Measurements from ENCODE around the gene SLC25A33. TPM values are rescaled to one million over a fixed set of nuclear protein-coding genes. Genes with fewer than 3 reads are reported as not detected.

The SLC25A33 gene
- total and polyA plus RNA-seq, 3 experiments from 2014 or later = 6.5 to 12.9 (median 12.8) TPM

GRCh38 chr1:9629445-9630201 is 90.4 kb downstream of the SLC25A33 start:
- POLR2A ChIA-PET = interaction anchor here (0.5 to 6.0 kb wide), 13 partner anchors 8 to 131 kb away, joined by 3 to 161 read pairs (median 6); partner anchors contain the start of gene PIK3CD
- peaks cover 3% of the 10 kb centered on the region for H3K36me3 ChIP-seq (ENCODE audit: insufficient read depth, low read length)
- Mint-ChIP-seq H3K4me1 (peaks cover 46 to 81% (median 71%) of the 10 kb centered on the region in 3 donors), H3K4me3 (peak overlapping the region; percentile 89 to 98 (median 97)), H3K27ac (peak overlapping the region; percentile 87 to 98 (median 93)), H3K27me3 (no peaks in the 10 kb centered on the region), H3K36me3 (peaks cover 0 to 34% (median 2%) of the 10 kb centered on the region in 3 donors), H3K9me3 (peaks cover 0 to 1% (median 0%) of the 10 kb centered on the region in 5 donors)
- H3K4me1 ChIP-seq (ENCODE audit: insufficient read depth, low read length) = peaks cover 59% of the 10 kb centered on the region
- peak overlapping the region; percentile 94 for H3K4me3 ChIP-seq (ENCODE audit: low read length)
- no peaks in the 10 kb centered on the region for H3K27me3 ChIP-seq (ENCODE audit: insufficient read depth, low read length, poor library complexity, severe bottlenecking)
- no peaks in the 10 kb centered on the region for H3K9me3 ChIP-seq (ENCODE audit: low read length)
- CTCF ChIA-PET = interaction anchor here (0.9 to 8.0 kb wide), 9 partner anchors 14 to 239 kb away, joined by 3 to 280 read pairs (median 8); partner anchors contain the start of gene PIK3CD
- peak; percentile 59 to 89 (median 75) for DNase-seq
- peak overlapping the region; percentile 76 for H3K27ac ChIP-seq (ENCODE audit: low read depth, low read length)

GRCh38 chr1:9630331-9631111 is 91.3 kb downstream of the SLC25A33 start:
- Mint-ChIP-seq H3K36me3 (peaks cover 0 to 43% (median 3%) of the 10 kb centered on the region in 3 donors), H3K9me3 (peaks cover 0 to 1% (median 0%) of the 10 kb centered on the region in 5 donors), H3K4me3 (peak overlapping the region; percentile 89 to 98 (median 97)), H3K27me3 (no peaks in the 10 kb centered on the region), H3K27ac (peak overlapping the region; percentile 87 to 98 (median 93)), H3K4me1 (peaks cover 55 to 90% (median 80%) of the 10 kb centered on the region in 3 donors)
- Histone ChIP-seq H3K4me3 (ENCODE audit: low read length) (peak overlapping the region; percentile 94), H3K9me3 (ENCODE audit: low read length) (no peaks in the 10 kb centered on the region), H3K27ac (ENCODE audit: low read depth, low read length) (peak overlapping the region; percentile 76), H3K27me3 (ENCODE audit: insufficient read depth, low read length, poor library complexity, severe bottlenecking) (no peaks in the 10 kb centered on the region), H3K36me3 (ENCODE audit: insufficient read depth, low read length) (peaks cover 6% of the 10 kb centered on the region), H3K4me1 (ENCODE audit: insufficient read depth, low read length) (peaks cover 68% of the 10 kb centered on the region)
- CTCF ChIA-PET = interaction anchor here (0.6 to 8.0 kb wide), 5 partner anchors 23 to 238 kb away, joined by 3 to 280 read pairs (median 86); partner anchors contain the start of gene PIK3CD
- POLR2A ChIA-PET = interaction anchor here (0.5 to 6.0 kb wide), 7 partner anchors 8 to 87 kb away, joined by 3 to 161 read pairs (median 9); partner anchors contain the start of gene PIK3CD
- peak in 1 of 5 donors; percentile 60 for DNase-seq

- ChIA-PET POLR2A (interaction anchor here (1.2 to 6.0 kb wide), 4 partner anchors 12 to 86 kb away, joined by 6 to 161 read pairs (median 22); partner anchors contain the start of gene PIK3CD), CTCF (interaction anchor here (1.6 to 8.0 kb wide), 5 partner anchors 12 to 237 kb away, joined by 3 to 280 read pairs (median 86); partner anchors contain the start of gene PIK3CD)
- H3K9me3 Mint-ChIP-seq = no peaks in the 10 kb centered on the region
- peak overlapping the region; percentile 50 to 98 (median 89) for H3K27ac Mint-ChIP-seq
- no peaks in the 10 kb centered on the region for H3K9me3 ChIP-seq (ENCODE audit: low read length)
- H3K36me3 Mint-ChIP-seq = peaks cover 0 to 51% (median 3%) of the 10 kb centered on the region in 3 donors
- H3K27ac ChIP-seq (ENCODE audit: low read depth, low read length) = no peak overlapping the region
- no peaks in the 10 kb centered on the region for H3K27me3 Mint-ChIP-seq
- H3K4me1 Mint-ChIP-seq = peaks cover 54 to 87% (median 77%) of the 10 kb centered on the region in 3 donors
- DNase-seq = no peak
- H3K4me3 Mint-ChIP-seq = peak overlapping the region; percentile 89 to 98 (median 97)
- H3K4me1 ChIP-seq (ENCODE audit: insufficient read depth, low read length) = peaks cover 66% of the 10 kb centered on the region
- H3K4me3 ChIP-seq (ENCODE audit: low read length) = no peak overlapping the region
- no peaks in the 10 kb centered on the region for H3K27me3 ChIP-seq (ENCODE audit: insufficient read depth, low read length, poor library complexity, severe bottlenecking)
- H3K36me3 ChIP-seq (ENCODE audit: insufficient read depth, low read length) = peaks cover 6% of the 10 kb centered on the region
Measured at GRCh38 chr1:9631613-9632012, 92.3 kb downstream of the SLC25A33 start.

- no peak overlapping the region for H3K4me3 ChIP-seq (ENCODE audit: low read length)
- DNase-seq = no peak
- no peak overlapping the region for H3K27ac ChIP-seq (ENCODE audit: low read depth, low read length)
- H3K36me3 ChIP-seq (ENCODE audit: insufficient read depth, low read length) = peaks cover 9% of the 10 kb centered on the region
- H3K4me1 ChIP-seq (ENCODE audit: insufficient read depth, low read length) = peaks cover 54% of the 10 kb centered on the region
- Mint-ChIP-seq H3K4me3 (peak overlapping the region in 3 of 7 donors; percentile 8 to 65 (median 25)), H3K36me3 (peaks cover 0 to 61% (median 9%) of the 10 kb centered on the region in 3 donors), H3K27ac (peak overlapping the region in 2 of 8 donors; percentile 19 to 88), H3K9me3 (no peaks in the 10 kb centered on the region), H3K4me1 (peaks cover 49 to 86% (median 63%) of the 10 kb centered on the region in 3 donors), H3K27me3 (no peaks in the 10 kb centered on the region)
- CTCF ChIA-PET = no interaction called here
- POLR2A ChIA-PET = no interaction called here
- no peaks in the 10 kb centered on the region for H3K27me3 ChIP-seq (ENCODE audit: insufficient read depth, low read length, poor library complexity, severe bottlenecking)
- no peaks in the 10 kb centered on the region for H3K9me3 ChIP-seq (ENCODE audit: low read length)
Measured at GRCh38 chr1:9633493-9633892, 94.2 kb downstream of the SLC25A33 start.

- peak overlapping the region in 1 of 7 donors; percentile 48 for H3K4me3 Mint-ChIP-seq
- no peak overlapping the region for H3K4me3 ChIP-seq (ENCODE audit: low read length)
- peak overlapping the region in 4 of 8 donors; percentile 1 to 71 (median 35) for H3K27ac Mint-ChIP-seq
- CTCF ChIA-PET = no interaction called here
- no peaks in the 10 kb centered on the region for H3K27me3 Mint-ChIP-seq
- no peaks in the 10 kb centered on the region for H3K9me3 ChIP-seq (ENCODE audit: low read length)
- peaks cover 9% of the 10 kb centered on the region for H3K36me3 ChIP-seq (ENCODE audit: insufficient read depth, low read length)
- no peak for DNase-seq
- H3K27ac ChIP-seq (ENCODE audit: low read depth, low read length) = no peak overlapping the region
- POLR2A ChIA-PET = no interaction called here
- H3K9me3 Mint-ChIP-seq = no peaks in the 10 kb centered on the region
- no peaks in the 10 kb centered on the region for H3K27me3 ChIP-seq (ENCODE audit: insufficient read depth, low read length, poor library complexity, severe bottlenecking)
- H3K4me1 ChIP-seq (ENCODE audit: insufficient read depth, low read length) = peaks cover 58% of the 10 kb centered on the region
- peaks cover 0 to 62% (median 12%) of the 10 kb centered on the region in 3 donors for H3K36me3 Mint-ChIP-seq
- peaks cover 51 to 87% (median 62%) of the 10 kb centered on the region in 3 donors for H3K4me1 Mint-ChIP-seq
Measured at GRCh38 chr1:9634582-9634981, 95.3 kb downstream of the SLC25A33 start.

Other genes with a start within 250 kb of the SLC25A33 start
- gene SPSB1, start 246.6 kb upstream of the SLC25A33 start, total RNA-seq = 1 to 10 TPM in 1 of 2 experiments, under 1 TPM in 1; 0.92 to 1.2 TPM
- 2.8 TPM for gene SPSB1, start 246.6 kb upstream of the SLC25A33 start, polyA plus RNA-seq
- 10 to 100 TPM; 32.2 to 32.8 TPM for gene TMEM201, start 49.4 kb downstream of the SLC25A33 start, total RNA-seq
- gene TMEM201, start 49.4 kb downstream of the SLC25A33 start, polyA plus RNA-seq = 2.8 TPM
- gene PIK3CD, start 112.3 kb downstream of the SLC25A33 start, total RNA-seq = 100 to 1,000 TPM; 157 to 165 TPM
- gene PIK3CD, start 112.3 kb downstream of the SLC25A33 start, polyA plus RNA-seq = 109 TPM

All from CD8-positive, alpha-beta memory T cell (primary cell).